ENCODE data around the gene MEG3.

GRCh38 chr14:100856056-100856950 is 30.4 kb downstream of the MEG3 start:
- TF ChIP-seq CTCF (IDR thresholded peaks at IDR 0.05; ENCODE audit: extremely low read depth in 1 of 2, insufficient read depth in 1 of 2, low read depth in 1 of 2, low read length in 2 of 2) = no peak
- TF ChIP-seq MAX (IDR thresholded peaks at IDR 0.05; ENCODE audit: insufficient read depth, insufficient read length) = no peak
- TF ChIP-seq POLR2A (IDR thresholded peaks at IDR 0.05; ENCODE audit: low read depth, low read length) = no peak
- no peak for TF ChIP-seq EZH2 (IDR thresholded peaks at IDR 0.05; ENCODE audit: borderline replicate concordance, low read depth, low read length, severe bottlenecking)
- TF ChIP-seq GATA2 (IDR thresholded peaks at IDR 0.05; ENCODE audit: insufficient read depth, insufficient read length, low read depth, low read length) = no peak
- no peak for TF ChIP-seq POLR2AphosphoS5 (IDR thresholded peaks at IDR 0.05; ENCODE audit: insufficient read depth, low read depth, low read length)
- no peak for TF ChIP-seq JUN (IDR thresholded peaks at IDR 0.05; ENCODE audit: borderline replicate concordance, insufficient read depth, insufficient read length, low read depth)
- TF ChIP-seq FOS (IDR thresholded peaks at IDR 0.05; ENCODE audit: borderline replicate concordance, insufficient read depth, low read length) = no peak
